GM10266 (cell line): ENCODE data around the gene DCXR.

Experiments
- DNase-seq: peaks from one replicate; pipeline ENCODE4 v3.0.0; 2012; ENCODE audit errors: extremely low spot score
- CTCF ChIP-seq: IDR thresholded peaks from 2 replicates; pipeline ENCODE4 v1.5.1; 2012; ENCODE audit warnings: mild to moderate bottlenecking, low read depth; ENCODE audit not compliant: control insufficient read depth, insufficient read depth; ENCODE audit errors: missing control alignments

Gene DCXR

GRCh38 chr17:82000803-82001570, 36.5 kb downstream of the DCXR start:
- no peak for DNase-seq
- TF ChIP-seq CTCF: no peak

GRCh38 chr17:81999976-82000802, 37.3 kb downstream of the DCXR start:
- no peak for DNase-seq
- no peak for TF ChIP-seq CTCF

- no peak for TF ChIP-seq CTCF
- DNase-seq: no peak
Measured at GRCh38 chr17:81999587-81999975, 37.9 kb downstream of the DCXR start.

GRCh38 chr17:81998691-81999438, 38.6 kb downstream of the DCXR start:
- DNase-seq: no peak
- TF ChIP-seq CTCF: no peak

- no peak for DNase-seq
- no peak for TF ChIP-seq CTCF
Measured at GRCh38 chr17:81998212-81998611, 39.3 kb downstream of the DCXR start.

- no peak for DNase-seq
- TF ChIP-seq CTCF: no peak
Measured at GRCh38 chr17:81996757-81997441, 40.6 kb downstream of the DCXR start.
